KOPT-K1 (cell line): ENCODE data around the gene SLC24A4.

Experiments
- H3K27ac ChIP-seq: fragments of 200-600 bp; sonication (generic); 2 replicates; pipeline ENCODE4 v1.5.1; 2016; ENCODE audit warnings: antibody characterized with exemption, mild to moderate bottlenecking, low read depth, low read length; ENCODE audit not compliant: poor library complexity, severe bottlenecking
- H3K36me3 ChIP-seq: fragments of 200-600 bp; sonication (generic); 2 replicates; pipeline ENCODE4 v1.5.1; 2017; ENCODE audit warnings: antibody characterized with exemption, mild to moderate bottlenecking, low read length, moderate library complexity; ENCODE audit not compliant: insufficient read depth
- H3K9me3 ChIP-seq: fragments of 200-600 bp; sonication (generic); 2 replicates; pipeline ENCODE4 v1.5.1; 2017; ENCODE audit warnings: antibody characterized with exemption, low read length, mild to moderate bottlenecking; ENCODE audit not compliant: insufficient read depth, poor library complexity, severe bottlenecking

SLC24A4 gene

GRCh38 chr14:92458136-92459029 is 135.4 kb downstream of the SLC24A4 start:
- H3K27ac ChIP-seq, result no peak overlapping the region
- no peaks in the 10 kb centered on the region for H3K9me3 ChIP-seq
- H3K36me3 ChIP-seq, result no peaks in the 10 kb centered on the region

- H3K36me3 ChIP-seq, result no peaks in the 10 kb centered on the region
- H3K9me3 ChIP-seq, result no peaks in the 10 kb centered on the region
- H3K27ac ChIP-seq, result peak overlapping the region; percentile 43
These were observed 136.3 kb downstream of the SLC24A4 start for GRCh38 chr14:92459030-92459949.

GRCh38 chr14:92459950-92460421 is 137.0 kb downstream of the SLC24A4 start:
- H3K36me3 ChIP-seq, result no peaks in the 10 kb centered on the region
- H3K27ac ChIP-seq, result peak overlapping the region; percentile 43
- H3K9me3 ChIP-seq, result no peaks in the 10 kb centered on the region

- Histone ChIP-seq H3K36me3 (no peaks in the 10 kb centered on the region), H3K27ac (no peak overlapping the region), H3K9me3 (no peaks in the 10 kb centered on the region)
These were observed 137.6 kb downstream of the SLC24A4 start for GRCh38 chr14:92460541-92460915.

- no peaks in the 10 kb centered on the region for H3K9me3 ChIP-seq
- no peaks in the 10 kb centered on the region for H3K36me3 ChIP-seq
- no peak overlapping the region for H3K27ac ChIP-seq
These were observed 138.1 kb downstream of the SLC24A4 start for GRCh38 chr14:92460916-92461579.

- Histone ChIP-seq H3K27ac (no peak overlapping the region), H3K36me3 (no peaks in the 10 kb centered on the region), H3K9me3 (peaks cover 4% of the 10 kb centered on the region)
These were observed 138.9 kb downstream of the SLC24A4 start for GRCh38 chr14:92461891-92462290.

- H3K9me3 ChIP-seq, result peaks cover 10% of the 10 kb centered on the region
- peak overlapping the region; percentile 17 for H3K27ac ChIP-seq
- no peaks in the 10 kb centered on the region for H3K36me3 ChIP-seq
These were observed 139.6 kb downstream of the SLC24A4 start for GRCh38 chr14:92462568-92462967.

- Histone ChIP-seq H3K36me3 (no peaks in the 10 kb centered on the region), H3K9me3 (peaks cover 10% of the 10 kb centered on the region), H3K27ac (peak overlapping the region; percentile 17)
These were observed 140.2 kb downstream of the SLC24A4 start for GRCh38 chr14:92463141-92463540.

GRCh38 chr14:92464156-92464555 is 141.2 kb downstream of the SLC24A4 start:
- no peaks in the 10 kb centered on the region for H3K36me3 ChIP-seq
- no peak overlapping the region for H3K27ac ChIP-seq
- peaks cover 10% of the 10 kb centered on the region for H3K9me3 ChIP-seq

GRCh38 chr14:92464716-92465115 is 141.8 kb downstream of the SLC24A4 start:
- H3K9me3 ChIP-seq, result peaks cover 10% of the 10 kb centered on the region
- H3K36me3 ChIP-seq, result no peaks in the 10 kb centered on the region

GRCh38 chr14:92465353-92466055 is 142.5 kb downstream of the SLC24A4 start:
- Histone ChIP-seq H3K9me3 (peaks cover 10% of the 10 kb centered on the region), H3K36me3 (no peaks in the 10 kb centered on the region), H3K27ac (peak overlapping the region; percentile 38)

More at GRCh38 chr14:92464716-92465115, 141.8 kb downstream of the SLC24A4 start:
- H3K27ac ChIP-seq, result peak overlapping the region; percentile 38

GRCh38 chr14:92466059-92466458 is 143.1 kb downstream of the SLC24A4 start:
- H3K9me3 ChIP-seq, result peaks cover 10% of the 10 kb centered on the region
- H3K36me3 ChIP-seq, result no peaks in the 10 kb centered on the region

GRCh38 chr14:92469515-92469914 is 146.6 kb downstream of the SLC24A4 start:
- H3K27ac ChIP-seq, result no peak overlapping the region
- peaks cover 10% of the 10 kb centered on the region for H3K9me3 ChIP-seq

More at GRCh38 chr14:92466059-92466458, 143.1 kb downstream of the SLC24A4 start:
- H3K27ac ChIP-seq, result peak overlapping the region; percentile 38

GRCh38 chr14:92470215-92470614 is 147.2 kb downstream of the SLC24A4 start:
- peaks cover 10% of the 10 kb centered on the region for H3K9me3 ChIP-seq
- H3K36me3 ChIP-seq, result no peaks in the 10 kb centered on the region
- H3K27ac ChIP-seq, result no peak overlapping the region

More at GRCh38 chr14:92469515-92469914, 146.6 kb downstream of the SLC24A4 start:
- H3K36me3 ChIP-seq, result no peaks in the 10 kb centered on the region
